NCI-H1930 (cell line): Measurements from ENCODE around the gene LILRA1.
"Not testable (repeated sequence)": the region's sequence is repeated elsewhere in the genome, so short reads cannot be mapped to it uniquely, and the experiment has no call there.

Experiments
- DNase-seq, 2 experiments: peaks; one replicate each; lab custom pipeline; 2025; lab: John Stamatoyannopoulos, UW

Gene LILRA1

GRCh38 chr19:54624934-54625730, 31.7 kb downstream of the LILRA1 start:
- DNase-seq, result not testable (repeated sequence)

- DNase-seq, result no peak
Observed at GRCh38 chr19:54626757-54627156, 33.3 kb downstream of the LILRA1 start.

- DNase-seq, result not testable (repeated sequence)
Observed at GRCh38 chr19:54627912-54628311, 34.5 kb downstream of the LILRA1 start.

GRCh38 chr19:54630262-54630661, 36.8 kb downstream of the LILRA1 start, which contains the start of gene LILRB1:
TSS of gene LILRB1 (plus strand) at chr19:54630484. CDS start at chr19:54631074, 590 bp downstream.
- not testable (repeated sequence) for DNase-seq

GRCh38 chr19:54630782-54631181, 37.4 kb downstream of the LILRA1 start:
- DNase-seq, result no peak

- DNase-seq, result not testable (repeated sequence)
Observed at GRCh38 chr19:54631489-54632337, 38.3 kb downstream of the LILRA1 start.

- not testable (repeated sequence) for DNase-seq
Observed at GRCh38 chr19:54632517-54632916, 39.1 kb downstream of the LILRA1 start.

GRCh38 chr19:54633401-54633800, 40.0 kb downstream of the LILRA1 start:
- DNase-seq, result no peak

- DNase-seq, result not testable (repeated sequence)
Observed at GRCh38 chr19:54636081-54636480, 42.6 kb downstream of the LILRA1 start.

- DNase-seq, result no peak
Observed at GRCh38 chr19:54638683-54639082, 45.3 kb downstream of the LILRA1 start.

GRCh38 chr19:54642953-54643352, 49.5 kb downstream of the LILRA1 start:
- DNase-seq, result not testable (repeated sequence)

- DNase-seq, result not testable (repeated sequence)
Observed at GRCh38 chr19:54643583-54643982, 50.2 kb downstream of the LILRA1 start.

- no peak for DNase-seq
Observed at GRCh38 chr19:54644056-54644455, 50.6 kb downstream of the LILRA1 start.

- DNase-seq, result no peak
Observed at GRCh38 chr19:54646331-54646841, 53.0 kb downstream of the LILRA1 start.

- DNase-seq, result no peak
Observed at GRCh38 chr19:54648129-54648528, 54.7 kb downstream of the LILRA1 start.

GRCh38 chr19:54650108-54650655, 56.8 kb downstream of the LILRA1 start:
- no peak for DNase-seq
